ENCODE results near the gene DEFB124.

- TF ChIP-seq PAX5 (IDR thresholded peaks at IDR 0.05; ENCODE audit: insufficient read depth, low read length, severe bottlenecking) (no peak), POLR2A (IDR thresholded peaks at IDR 0.05; ENCODE audit: low read depth, low read length) (no peak), TAF1 (IDR thresholded peaks at IDR 0.05; ENCODE audit: low read depth, low read length) (no peak), POLR2AphosphoS5 (IDR thresholded peaks at IDR 0.05; ENCODE audit: low read depth, low read length) (no peak), SPI1 (IDR thresholded peaks at IDR 0.05; ENCODE audit: low read depth, low read length) (no peak)
These were observed 42.4 kb upstream of the DEFB124 start for GRCh38 chr20:31517373-31517772.
